SK-N-SH treated with all-trans-retinoic acid at 6 μM for 48 hours (cell line): ENCODE measurements around the gene PIGN.

Experiments
- ESRRG ChIP-seq: fragments of 250-450 bp; sonication (Bioruptor Pico); IDR thresholded peaks from 2 replicates; pipeline ENCODE4 v1.6.1; 2021; ENCODE audit warnings: mild to moderate bottlenecking
- GLIS3 ChIP-seq: fragments of 250-450 bp; sonication (Bioruptor Pico); IDR thresholded peaks from 2 replicates; pipeline ENCODE4 v1.5.0; 2020; ENCODE audit warnings: mild to moderate bottlenecking, moderate library complexity
- ISL1 ChIP-seq: fragments of 250-450 bp; sonication (Bioruptor Pico); IDR thresholded peaks from 2 replicates; pipeline ENCODE4 v2.1.2; 2022; ENCODE audit warnings: mild to moderate bottlenecking, moderate library complexity
- OSR1 ChIP-seq: fragments of 250-450 bp; sonication (Bioruptor Pico); IDR thresholded peaks from 2 replicates; pipeline ENCODE4 v1.8.0; 2022; ENCODE audit warnings: moderate library complexity, mild to moderate bottlenecking, inconsistent platforms
- PPARA ChIP-seq: fragments of 250-450 bp; sonication (Bioruptor Pico); IDR thresholded peaks from 2 replicates; pipeline ENCODE4 v1.5.0; 2020; ENCODE audit warnings: mild to moderate bottlenecking, borderline replicate concordance
- RARB ChIP-seq: fragments of 250-450 bp; sonication (Bioruptor Pico); IDR thresholded peaks from 2 replicates; pipeline ENCODE4 v1.8.0; 2021; ENCODE audit warnings: mild to moderate bottlenecking, moderate library complexity
- TOX ChIP-seq: fragments of 250-450 bp; sonication (Bioruptor Pico); IDR thresholded peaks from 2 replicates; pipeline ENCODE4 v1.8.0; 2021; ENCODE audit warnings: mild to moderate bottlenecking, moderate library complexity, borderline replicate concordance
- ZC3H10 ChIP-seq: fragments of 250-450 bp; sonication (Bioruptor Pico); IDR thresholded peaks from 2 replicates; pipeline ENCODE4 v1.5.1; 2021; ENCODE audit warnings: mild to moderate bottlenecking, moderate library complexity
- ZFP3 ChIP-seq: fragments of 250-450 bp; sonication (Bioruptor Pico); IDR thresholded peaks from 2 replicates; pipeline ENCODE4 v1.5.0; 2020; ENCODE audit warnings: mild to moderate bottlenecking, moderate library complexity
- ZFP30 ChIP-seq: fragments of 450-650 bp; formaldehyde crosslinking; IDR thresholded peaks from 2 replicates; pipeline ENCODE4 v1.5.0; 2022; ENCODE audit warnings: mild to moderate bottlenecking, moderate library complexity
- ZNF565 ChIP-seq: fragments of 450-650 bp; formaldehyde crosslinking; conservative IDR thresholded peaks from 2 replicates; pipeline ENCODE4 v1.5.0; 2020; ENCODE audit warnings: low read depth, mild to moderate bottlenecking, moderate library complexity
- TF ChIP-seq, protein P1 (sequence below): fragments of 250-450 bp; sonication (Bioruptor Pico); IDR thresholded peaks from 2 replicates; pipeline ENCODE4 v1.8.0; 2020; ENCODE audit warnings: mild to moderate bottlenecking, moderate library complexity, borderline replicate concordance
- TF ChIP-seq, protein P2 (sequence below): fragments of 250-450 bp; sonication (Bioruptor Pico); IDR thresholded peaks from 2 replicates; pipeline ENCODE4 v1.5.1; 2020; ENCODE audit warnings: low read depth, mild to moderate bottlenecking, moderate library complexity
- TF ChIP-seq, protein P3 (sequence below): fragments of 250-450 bp; sonication (Bioruptor Pico); IDR thresholded peaks from 2 replicates; pipeline ENCODE4 v1.5.0; 2020; ENCODE audit warnings: mild to moderate bottlenecking, moderate library complexity

DNA sequence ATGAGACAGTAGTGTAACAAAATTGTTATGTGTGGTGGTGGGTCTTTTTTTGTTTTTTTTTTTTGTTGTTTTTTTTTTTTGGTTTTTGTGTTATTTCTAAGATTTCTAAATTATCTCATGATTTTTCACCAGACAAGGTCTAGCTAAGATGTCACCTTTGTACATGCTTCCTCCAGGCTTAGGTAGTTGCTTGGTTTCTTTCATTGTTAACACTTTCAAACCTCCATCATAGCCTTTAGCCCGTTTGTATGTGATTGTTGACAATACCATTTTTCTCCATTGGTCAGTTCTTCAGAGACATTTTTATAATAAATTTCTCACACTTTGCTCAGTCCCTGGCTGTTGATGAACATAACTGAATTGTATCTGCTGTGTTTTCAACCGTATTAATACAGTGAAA, 2.4 kb upstream of the PIGN start:
- TF ChIP-seq ZC3H10 (CRISPR knock-in tag): no peak
- no peak for TF ChIP-seq ISL1 (CRISPR knock-in tag)
- TF ChIP-seq ZFP30 (CRISPR knock-in tag): no peak
- TF ChIP-seq, protein P1, sequence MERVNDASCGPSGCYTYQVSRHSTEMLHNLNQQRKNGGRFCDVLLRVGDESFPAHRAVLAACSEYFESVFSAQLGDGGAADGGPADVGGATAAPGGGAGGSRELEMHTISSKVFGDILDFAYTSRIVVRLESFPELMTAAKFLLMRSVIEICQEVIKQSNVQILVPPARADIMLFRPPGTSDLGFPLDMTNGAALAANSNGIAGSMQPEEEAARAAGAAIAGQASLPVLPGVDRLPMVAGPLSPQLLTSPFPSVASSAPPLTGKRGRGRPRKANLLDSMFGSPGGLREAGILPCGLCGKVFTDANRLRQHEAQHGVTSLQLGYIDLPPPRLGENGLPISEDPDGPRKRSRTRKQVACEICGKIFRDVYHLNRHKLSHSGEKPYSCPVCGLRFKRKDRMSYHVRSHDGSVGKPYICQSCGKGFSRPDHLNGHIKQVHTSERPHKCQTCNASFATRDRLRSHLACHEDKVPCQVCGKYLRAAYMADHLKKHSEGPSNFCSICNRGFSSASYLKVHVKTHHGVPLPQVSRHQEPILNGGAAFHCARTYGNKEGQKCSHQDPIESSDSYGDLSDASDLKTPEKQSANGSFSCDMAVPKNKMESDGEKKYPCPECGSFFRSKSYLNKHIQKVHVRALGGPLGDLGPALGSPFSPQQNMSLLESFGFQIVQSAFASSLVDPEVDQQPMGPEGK (CRISPR knock-in tag): no peak
- no peak for TF ChIP-seq PPARA (CRISPR knock-in tag)
- no peak for TF ChIP-seq ZNF565 (CRISPR knock-in tag)
- no peak for TF ChIP-seq OSR1 (CRISPR knock-in tag)
- no peak for TF ChIP-seq GLIS3 (CRISPR knock-in tag)
- TF ChIP-seq RARB: no peak
- TF ChIP-seq, protein P2, sequence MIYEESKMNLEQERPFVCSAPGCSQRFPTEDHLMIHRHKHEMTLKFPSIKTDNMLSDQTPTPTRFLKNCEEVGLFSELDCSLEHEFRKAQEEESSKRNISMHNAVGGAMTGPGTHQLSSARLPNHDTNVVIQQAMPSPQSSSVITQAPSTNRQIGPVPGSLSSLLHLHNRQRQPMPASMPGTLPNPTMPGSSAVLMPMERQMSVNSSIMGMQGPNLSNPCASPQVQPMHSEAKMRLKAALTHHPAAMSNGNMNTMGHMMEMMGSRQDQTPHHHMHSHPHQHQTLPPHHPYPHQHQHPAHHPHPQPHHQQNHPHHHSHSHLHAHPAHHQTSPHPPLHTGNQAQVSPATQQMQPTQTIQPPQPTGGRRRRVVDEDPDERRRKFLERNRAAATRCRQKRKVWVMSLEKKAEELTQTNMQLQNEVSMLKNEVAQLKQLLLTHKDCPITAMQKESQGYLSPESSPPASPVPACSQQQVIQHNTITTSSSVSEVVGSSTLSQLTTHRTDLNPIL (CRISPR knock-in tag): no peak
- TF ChIP-seq ESRRG (CRISPR knock-in tag): no peak
- TF ChIP-seq ZFP3 (CRISPR knock-in tag): no peak
- TF ChIP-seq TOX (CRISPR knock-in tag): no peak
- TF ChIP-seq, protein P3, sequence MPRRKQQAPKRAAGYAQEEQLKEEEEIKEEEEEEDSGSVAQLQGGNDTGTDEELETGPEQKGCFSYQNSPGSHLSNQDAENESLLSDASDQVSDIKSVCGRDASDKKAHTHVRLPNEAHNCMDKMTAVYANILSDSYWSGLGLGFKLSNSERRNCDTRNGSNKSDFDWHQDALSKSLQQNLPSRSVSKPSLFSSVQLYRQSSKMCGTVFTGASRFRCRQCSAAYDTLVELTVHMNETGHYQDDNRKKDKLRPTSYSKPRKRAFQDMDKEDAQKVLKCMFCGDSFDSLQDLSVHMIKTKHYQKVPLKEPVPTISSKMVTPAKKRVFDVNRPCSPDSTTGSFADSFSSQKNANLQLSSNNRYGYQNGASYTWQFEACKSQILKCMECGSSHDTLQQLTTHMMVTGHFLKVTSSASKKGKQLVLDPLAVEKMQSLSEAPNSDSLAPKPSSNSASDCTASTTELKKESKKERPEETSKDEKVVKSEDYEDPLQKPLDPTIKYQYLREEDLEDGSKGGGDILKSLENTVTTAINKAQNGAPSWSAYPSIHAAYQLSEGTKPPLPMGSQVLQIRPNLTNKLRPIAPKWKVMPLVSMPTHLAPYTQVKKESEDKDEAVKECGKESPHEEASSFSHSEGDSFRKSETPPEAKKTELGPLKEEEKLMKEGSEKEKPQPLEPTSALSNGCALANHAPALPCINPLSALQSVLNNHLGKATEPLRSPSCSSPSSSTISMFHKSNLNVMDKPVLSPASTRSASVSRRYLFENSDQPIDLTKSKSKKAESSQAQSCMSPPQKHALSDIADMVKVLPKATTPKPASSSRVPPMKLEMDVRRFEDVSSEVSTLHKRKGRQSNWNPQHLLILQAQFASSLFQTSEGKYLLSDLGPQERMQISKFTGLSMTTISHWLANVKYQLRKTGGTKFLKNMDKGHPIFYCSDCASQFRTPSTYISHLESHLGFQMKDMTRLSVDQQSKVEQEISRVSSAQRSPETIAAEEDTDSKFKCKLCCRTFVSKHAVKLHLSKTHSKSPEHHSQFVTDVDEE (CRISPR knock-in tag): no peak
